GM19395 (cell line): ENCODE data around the gene RNU7-1.

Experiments
- ATAC-seq: cut with Tn5 transposase; IDR thresholded peaks from one replicate; pipeline ENCODE4 v1.9.1; 2021; ENCODE audit warnings: mild to moderate bottlenecking, moderate library complexity; ENCODE audit not compliant: unreplicated experiment

The RNU7-1 gene

GRCh38 chr12:6987956-6988553 lies 44.4 kb downstream of the RNU7-1 start:
- ATAC-seq = no peak
